ENCODE results near the gene LRRC51. TPM values are rescaled to one million over a fixed set of nuclear protein-coding genes. Genes with fewer than 3 reads are reported as not detected.

LRRC51 gene
- total RNA-seq, 1 experiment from 2014 or later, result 19.6 TPM

- no peak for DNase-seq
- TF ChIP-seq EZH2 (IDR thresholded peaks at IDR 0.05; ENCODE audit: low read depth) (no peak), CTCF (conservative IDR thresholded peaks at IDR 0.05) (no peak)
- CTCF ChIA-PET, result no interaction called here
Measured at GRCh38 chr11:72122607-72123006, 42.0 kb downstream of the LRRC51 start.

GRCh38 chr11:72123117-72123653 is 42.5 kb downstream of the LRRC51 start:
- H3K4me3 ChIP-seq, result no peak overlapping the region
- ChIA-PET CTCF (no interaction called here), POLR2A (ENCODE audit: unreplicated experiment) (no interaction called here)
- H3K79me2 ChIP-seq (ENCODE audit: low read depth), result no peaks in the 10 kb centered on the region
- no peak for TF ChIP-seq EZH2 (IDR thresholded peaks at IDR 0.05; ENCODE audit: low read depth)
- TF ChIP-seq CTCF (conservative IDR thresholded peaks at IDR 0.05), result no peak
- no peaks in the 10 kb centered on the region for H3K36me3 ChIP-seq (ENCODE audit: low read depth)
- no peak for DNase-seq
- peaks cover 3% of the 10 kb centered on the region; the same call in 1 of the 2 replicates for H3F3A ChIP-seq (ENCODE audit: insufficient read depth, low read depth)
- intact Hi-C loops (cut with micrococcal nuclease; ENCODE audit: unreplicated experiment), result no loop called here
- H4K20me1 ChIP-seq (ENCODE audit: insufficient read depth), result no peaks in the 10 kb centered on the region
- no peaks in the 10 kb centered on the region for H3K9me3 ChIP-seq (ENCODE audit: insufficient read depth, low read depth)
- no peaks in the 10 kb centered on the region for H3K27me3 ChIP-seq (ENCODE audit: insufficient read depth, low read depth)
- no peak overlapping the region for H3K27ac ChIP-seq
- BruUV-seq (replicated peaks), result no TSS peak
- H3K4me1 ChIP-seq (replicated peaks; ENCODE audit: insufficient read depth), result peaks cover 8% of the 10 kb centered on the region; the same call in 1 of the 2 replicates
- H2AFZ ChIP-seq, result no peak overlapping the region
- 0 out of 2 replicates have a peak, but pooled peaks cover 3% of the 10 kb centered on the region for H3K9me2 ChIP-seq (ENCODE audit: insufficient read depth)
- H3K4me2 ChIP-seq, result no peak overlapping the region

More at GRCh38 chr11:72122607-72123006, 42.0 kb downstream of the LRRC51 start:
- no peak overlapping the region for H3K27ac ChIP-seq
- H2AFZ ChIP-seq, result no peak overlapping the region
- H3K4me3 ChIP-seq, result no peak overlapping the region
- 0 out of 2 replicates have a peak, but pooled peaks cover 3% of the 10 kb centered on the region for H3K9me2 ChIP-seq (ENCODE audit: insufficient read depth)
- H3K36me3 ChIP-seq (ENCODE audit: low read depth), result no peaks in the 10 kb centered on the region
- peaks cover 8% of the 10 kb centered on the region; the same call in 1 of the 2 replicates for H3K4me1 ChIP-seq (replicated peaks; ENCODE audit: insufficient read depth)
- no peaks in the 10 kb centered on the region for H3K79me2 ChIP-seq (ENCODE audit: low read depth)
- POLR2A ChIA-PET (ENCODE audit: unreplicated experiment), result no interaction called here
- H4K20me1 ChIP-seq (ENCODE audit: insufficient read depth), result no peaks in the 10 kb centered on the region
- no peak overlapping the region for H3K4me2 ChIP-seq
- intact Hi-C loops (cut with micrococcal nuclease; ENCODE audit: unreplicated experiment), result no loop called here
- peaks cover 3% of the 10 kb centered on the region; the same call in 1 of the 2 replicates for H3F3A ChIP-seq (ENCODE audit: insufficient read depth, low read depth)
- no peaks in the 10 kb centered on the region for H3K27me3 ChIP-seq (ENCODE audit: insufficient read depth, low read depth)
- H3K9me3 ChIP-seq (ENCODE audit: insufficient read depth, low read depth), result no peaks in the 10 kb centered on the region
- BruUV-seq (replicated peaks), result no TSS peak

GRCh38 chr11:72124046-72124445 is 43.4 kb downstream of the LRRC51 start:
- H3K27me3 ChIP-seq (ENCODE audit: insufficient read depth, low read depth), result no peaks in the 10 kb centered on the region
- 0 out of 2 replicates have a peak, but pooled peaks cover 3% of the 10 kb centered on the region for H3K9me2 ChIP-seq (ENCODE audit: insufficient read depth)
- H3K4me1 ChIP-seq (replicated peaks; ENCODE audit: insufficient read depth), result peaks cover 8% of the 10 kb centered on the region; the same call in 1 of the 2 replicates
- no peak overlapping the region for H2AFZ ChIP-seq
- POLR2A ChIA-PET (ENCODE audit: unreplicated experiment), result no interaction called here
- H3K79me2 ChIP-seq (ENCODE audit: low read depth), result no peaks in the 10 kb centered on the region
- no peak overlapping the region for H3K4me3 ChIP-seq
- CTCF ChIA-PET, result no interaction called here
- H3K9me3 ChIP-seq (ENCODE audit: insufficient read depth, low read depth), result no peaks in the 10 kb centered on the region
- H3F3A ChIP-seq (ENCODE audit: insufficient read depth, low read depth), result peaks cover 3% of the 10 kb centered on the region; the same call in 1 of the 2 replicates
- BruUV-seq (replicated peaks), result no TSS peak
- no peak for TF ChIP-seq EZH2 (IDR thresholded peaks at IDR 0.05; ENCODE audit: low read depth)
- TF ChIP-seq CTCF (conservative IDR thresholded peaks at IDR 0.05), result no peak
- H3K4me2 ChIP-seq, result no peak overlapping the region
- H3K36me3 ChIP-seq (ENCODE audit: low read depth), result no peaks in the 10 kb centered on the region
- H4K20me1 ChIP-seq (ENCODE audit: insufficient read depth), result no peaks in the 10 kb centered on the region
- intact Hi-C loops (cut with micrococcal nuclease; ENCODE audit: unreplicated experiment), result no loop called here
- no peak overlapping the region for H3K27ac ChIP-seq
- no peak for DNase-seq

Measured in PC-9 (cell line).